ENCODE results near the gene MED29.

Gene MED29, protein sequence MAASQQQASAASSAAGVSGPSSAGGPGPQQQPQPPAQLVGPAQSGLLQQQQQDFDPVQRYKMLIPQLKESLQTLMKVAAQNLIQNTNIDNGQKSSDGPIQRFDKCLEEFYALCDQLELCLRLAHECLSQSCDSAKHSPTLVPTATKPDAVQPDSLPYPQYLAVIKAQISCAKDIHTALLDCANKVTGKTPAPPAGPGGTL

DNA sequence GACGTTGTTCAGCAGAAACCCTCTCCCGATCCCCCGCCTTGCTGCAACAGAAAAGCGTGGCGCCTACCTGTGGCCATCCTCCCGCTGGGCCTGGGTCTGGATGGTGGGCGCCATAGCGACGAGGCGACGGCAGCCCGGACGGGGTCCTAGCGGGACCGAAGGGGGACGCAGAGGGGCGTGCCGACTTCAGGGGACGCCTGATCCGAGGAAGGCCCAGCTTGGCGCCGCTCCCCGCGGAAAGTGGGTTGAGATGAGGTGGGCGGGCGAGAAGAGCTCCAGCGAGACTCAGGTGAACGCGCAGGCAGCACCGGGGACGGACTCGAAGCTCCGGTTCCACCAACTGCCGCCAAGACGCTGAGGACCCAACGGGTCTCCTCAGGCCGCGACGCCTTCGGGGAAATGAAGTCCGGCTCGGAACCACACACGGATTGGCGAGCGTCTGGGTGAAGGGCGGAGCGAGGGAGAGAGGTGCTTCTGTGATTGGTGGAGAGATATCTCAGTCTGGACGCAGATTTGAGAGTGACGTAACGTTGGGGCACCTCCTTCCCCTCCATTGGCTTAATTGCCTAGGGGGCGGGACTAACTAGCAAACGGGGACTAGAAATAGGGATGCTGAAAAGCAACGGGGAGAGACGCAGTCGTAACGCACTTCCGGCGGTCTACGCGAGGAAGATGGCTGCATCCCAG lies at the start of gene MED29, which contains the start of gene PAF1:
Gene MED29, plus strand, starts transcription at position 628 of the 687 bp plus-strand sequence. Its CDS starts 45 bp downstream, at position 673.
Gene PAF1, minus strand, starts transcription at position 356 of the 687 bp plus-strand sequence. Its CDS starts 242 bp downstream, at position 114.
- DNase-seq: peak; percentile 98 to 99

- DNase-seq: peak; percentile 98
Measured at GRCh38 chr19:39341719-39342604, 49.2 kb upstream of the MED29 start, which contains the start of gene SAMD4B. Gene SAMD4B, plus strand, starts transcription at chr19:39342421. Its CDS starts 14,473 bp downstream, at chr19:39356894.

- DNase-seq: no peak
Measured at GRCh38 chr19:39342647-39343305, 48.4 kb upstream of the MED29 start.

GRCh38 chr19:39345956-39346355 lies 45.2 kb upstream of the MED29 start:
- DNase-seq: no peak

GRCh38 chr19:39347332-39348164 lies 43.6 kb upstream of the MED29 start:
- no peak for DNase-seq

GRCh38 chr19:39349326-39349725 lies 41.9 kb upstream of the MED29 start:
- no peak for DNase-seq

- DNase-seq: no peak
Measured at GRCh38 chr19:39350156-39350555, 41.0 kb upstream of the MED29 start.

DNA sequence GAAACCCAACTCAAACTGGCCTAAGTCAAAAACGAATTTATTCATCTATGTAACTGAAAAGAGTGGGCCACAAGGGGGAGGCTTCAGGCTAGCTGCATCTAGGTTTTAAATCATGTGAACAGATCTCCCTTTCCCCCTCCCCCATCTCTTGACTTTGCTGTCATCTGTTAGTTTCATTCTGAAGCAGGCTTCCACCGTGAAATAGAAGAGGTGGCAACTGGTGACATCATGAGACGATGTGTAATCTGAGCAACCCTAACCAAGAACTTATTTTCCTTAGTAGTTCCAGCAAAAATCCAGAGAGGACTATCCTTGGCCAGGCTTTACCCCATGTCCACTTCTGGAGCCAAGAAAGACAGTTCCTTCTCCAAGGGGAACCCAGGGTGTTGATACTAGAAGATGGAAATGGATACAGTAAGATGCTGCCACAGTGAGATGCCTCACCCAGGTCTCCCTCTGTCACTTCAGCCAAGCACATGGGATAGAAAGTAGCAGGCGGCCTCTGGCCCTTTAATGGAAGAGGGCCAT lies 39.6 kb upstream of the MED29 start:
- DNase-seq: peak; percentile 19 to 36

DNA sequence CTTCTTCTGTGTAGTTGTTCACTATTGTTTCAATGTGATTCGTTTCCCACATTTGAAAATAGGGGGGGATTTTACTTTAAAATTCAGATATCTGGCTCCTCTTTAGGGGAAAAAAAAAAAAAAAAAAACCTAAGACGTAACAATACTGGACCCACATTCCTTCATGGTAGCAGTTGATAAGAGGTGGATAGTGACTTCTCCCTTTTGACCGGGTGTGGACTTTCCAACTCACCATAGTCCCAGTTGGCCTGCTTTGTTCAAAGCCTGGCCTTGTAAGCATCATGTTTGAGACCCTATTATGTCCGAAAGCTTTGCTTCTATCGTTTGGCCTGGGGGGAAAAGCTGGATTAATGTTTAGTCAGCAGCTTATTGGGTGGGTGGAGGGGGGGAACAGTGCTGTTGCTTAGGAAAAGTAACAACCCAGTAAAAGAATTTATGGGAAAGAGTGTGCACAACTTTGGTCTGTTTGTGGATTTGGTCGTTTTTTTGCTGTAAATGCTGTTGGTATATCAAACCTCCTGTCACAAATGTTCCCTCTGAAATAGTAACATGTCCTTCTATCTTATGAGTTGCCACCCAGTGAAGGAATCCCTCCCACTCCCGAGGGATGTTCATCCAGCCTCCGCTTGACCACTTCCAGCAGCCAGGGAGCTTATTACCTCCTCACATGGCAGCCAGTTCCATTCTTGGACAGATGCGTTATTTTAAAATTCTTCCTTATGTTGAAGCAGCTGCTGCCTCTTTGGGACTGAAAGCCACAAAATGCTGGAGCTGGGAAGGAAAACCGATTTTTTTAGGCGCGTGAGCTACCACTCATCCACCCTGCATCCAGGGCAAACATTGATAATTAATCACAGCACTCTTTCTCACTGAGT lies 38.6 kb upstream of the MED29 start:
- no peak for DNase-seq

DNA sequence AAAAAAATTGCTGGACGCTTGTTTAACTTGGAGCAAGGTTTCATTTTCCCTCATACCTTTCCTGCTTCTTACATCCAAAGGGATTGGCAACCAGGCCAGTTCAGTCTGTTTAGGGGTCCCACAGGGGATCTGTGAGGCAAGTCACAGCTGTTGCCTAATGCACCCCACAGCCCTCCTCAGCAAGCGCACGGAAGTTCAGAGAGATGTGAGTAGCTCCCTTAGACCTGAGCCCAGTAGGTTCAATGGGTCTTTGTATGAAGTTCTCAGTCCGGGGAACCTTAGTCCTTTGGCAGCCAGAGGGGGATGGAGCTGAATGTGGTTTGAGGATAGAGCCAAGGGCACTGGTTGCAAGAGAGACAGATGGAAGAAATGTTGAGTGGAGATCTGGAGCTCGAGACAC lies 35.9 kb upstream of the MED29 start:
- DNase-seq: no peak

- DNase-seq: no peak
Measured at GRCh38 chr19:39356073-39356472, 35.1 kb upstream of the MED29 start.

- DNase-seq: no peak
Measured at GRCh38 chr19:39356647-39357046, 34.5 kb upstream of the MED29 start.

DNA sequence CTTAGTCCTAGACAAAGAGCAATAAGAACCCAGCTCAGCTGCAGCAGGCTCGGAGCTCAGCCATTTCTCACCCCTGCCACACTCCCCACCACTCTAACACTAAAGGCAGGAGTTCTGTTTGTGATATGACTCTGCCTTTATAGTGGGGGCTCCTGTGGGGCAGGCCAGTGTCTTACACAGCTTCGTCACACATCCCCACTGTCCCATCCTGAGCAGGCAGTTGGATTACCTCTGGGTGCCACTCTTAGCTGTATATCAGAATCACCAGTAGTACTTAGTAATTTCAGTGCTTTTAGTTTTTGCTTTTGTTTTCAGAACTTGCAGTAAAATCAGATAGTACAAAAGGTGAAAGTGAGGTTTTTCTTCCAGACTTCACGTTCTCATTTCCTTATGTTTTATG lies 32.2 kb upstream of the MED29 start:
- DNase-seq: no peak

GRCh38 chr19:39360599-39360998 lies 30.6 kb upstream of the MED29 start:
- no peak for DNase-seq

DNA sequence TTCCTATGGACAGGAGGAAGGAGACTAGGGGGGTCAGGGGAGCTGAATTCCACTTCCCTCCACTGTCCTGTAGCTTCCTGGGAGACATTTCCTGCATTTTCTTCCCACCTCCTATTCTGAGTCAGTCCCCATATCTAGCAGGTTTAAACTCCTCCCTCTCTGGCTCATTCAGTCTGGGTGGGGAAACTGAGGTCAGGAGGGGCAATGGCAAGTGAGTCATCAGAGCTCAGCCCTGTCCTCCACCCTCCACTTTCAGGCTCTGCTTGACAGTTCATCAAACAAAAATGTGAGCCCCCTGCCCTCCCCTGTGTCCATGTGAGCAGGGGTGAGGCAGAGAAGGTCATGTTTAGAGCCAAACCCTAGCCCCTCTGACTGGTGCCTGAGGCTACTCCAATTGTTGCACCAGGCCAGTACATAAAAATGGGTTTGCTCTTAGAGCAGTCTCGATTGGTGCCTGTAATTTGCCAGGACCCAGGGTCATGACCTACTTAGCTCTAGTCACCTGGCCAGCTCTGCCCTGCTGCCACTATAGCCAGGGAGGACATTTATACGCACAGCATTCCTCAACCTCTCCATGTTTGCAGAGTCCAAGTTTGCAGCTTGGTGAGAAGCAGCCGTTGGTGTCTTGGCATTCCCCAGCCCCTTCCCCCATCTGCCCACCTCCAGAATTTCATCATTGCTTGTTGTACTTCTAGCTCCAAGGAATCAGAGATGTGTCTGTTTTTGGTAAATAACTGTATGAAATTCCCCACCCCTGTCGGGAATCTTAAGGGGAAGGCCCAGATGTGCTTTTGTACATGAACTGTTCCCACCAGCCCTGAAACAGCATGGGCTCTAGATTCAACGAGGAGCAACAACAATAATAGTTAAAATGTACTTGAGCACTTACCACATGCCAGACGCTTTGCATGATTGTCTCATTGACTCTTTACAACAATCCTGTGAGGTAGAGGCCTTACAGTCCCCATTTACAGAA lies 28.2 kb upstream of the MED29 start:
- DNase-seq: peak in 1 of 2 donors; percentile 40

- no peak for DNase-seq
Measured at GRCh38 chr19:39363901-39364457, 27.2 kb upstream of the MED29 start.

- no peak for DNase-seq
Measured at GRCh38 chr19:39365531-39365930, 25.6 kb upstream of the MED29 start.

GRCh38 chr19:39369200-39369599 lies 22.0 kb upstream of the MED29 start:
- no peak for DNase-seq

DNA sequence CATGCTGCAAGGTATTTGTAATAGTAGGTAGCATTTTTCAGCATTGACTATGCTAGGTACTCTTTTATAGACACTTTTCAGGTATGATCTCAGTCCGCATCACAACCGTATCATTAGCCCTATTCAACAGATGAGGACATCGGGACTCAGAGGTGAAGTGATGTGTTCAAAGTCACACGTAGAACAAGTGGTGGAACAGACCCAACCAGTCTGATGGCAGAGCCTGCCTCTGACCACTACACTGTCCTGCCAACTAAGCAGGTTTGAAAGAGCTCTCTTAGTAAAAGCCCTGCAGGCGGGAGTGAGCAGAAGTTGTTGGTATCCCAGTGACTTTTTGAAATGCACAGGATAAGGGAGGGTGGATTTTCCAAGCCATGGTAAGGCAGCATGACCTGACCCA lies 20.4 kb upstream of the MED29 start:
- no peak for DNase-seq

Measured in inflammatory macrophage treated with lipopolysaccharide for 1 hour (primary cell).